HG03175 (cell line): Measurements from ENCODE around the gene IRX5.

Experiments used
- ATAC-seq: cut with Tn5 transposase; IDR thresholded peaks from one replicate; pipeline ENCODE4 v1.9.1; 2021; ENCODE audit warnings: mild to moderate bottlenecking, moderate library complexity; ENCODE audit not compliant: unreplicated experiment

IRX5 gene

GRCh38 chr16:54944002-54944401 is 13.3 kb downstream of the IRX5 start:
- ATAC-seq: no peak

GRCh38 chr16:54945063-54945462 is 14.4 kb downstream of the IRX5 start:
- no peak for ATAC-seq

GRCh38 chr16:54946909-54947308 is 16.2 kb downstream of the IRX5 start:
- ATAC-seq: no peak

- ATAC-seq: no peak
Observed at GRCh38 chr16:54947616-54948015, 17.0 kb downstream of the IRX5 start.

- no peak for ATAC-seq
Observed at GRCh38 chr16:54952195-54952594, 21.5 kb downstream of the IRX5 start.

GRCh38 chr16:54953461-54953860 is 22.8 kb downstream of the IRX5 start:
- no peak for ATAC-seq

- no peak for ATAC-seq
Observed at GRCh38 chr16:54954220-54954619, 23.6 kb downstream of the IRX5 start.

GRCh38 chr16:54955757-54956156 is 25.1 kb downstream of the IRX5 start:
- ATAC-seq: no peak

GRCh38 chr16:54957403-54958166 is 26.9 kb downstream of the IRX5 start:
- no peak for ATAC-seq

GRCh38 chr16:54962045-54962444 is 31.4 kb downstream of the IRX5 start:
- no peak for ATAC-seq

GRCh38 chr16:54964239-54964638 is 33.6 kb downstream of the IRX5 start:
- ATAC-seq: no peak

- no peak for ATAC-seq
Observed at GRCh38 chr16:54965464-54965863, 34.8 kb downstream of the IRX5 start.

GRCh38 chr16:54968011-54968410 is 37.3 kb downstream of the IRX5 start:
- ATAC-seq: no peak

GRCh38 chr16:54968784-54969183 is 38.1 kb downstream of the IRX5 start:
- no peak for ATAC-seq

GRCh38 chr16:54970016-54970415 is 39.4 kb downstream of the IRX5 start:
- ATAC-seq: no peak

GRCh38 chr16:54974367-54974766 is 43.7 kb downstream of the IRX5 start:
- ATAC-seq: no peak

- no peak for ATAC-seq
Observed at GRCh38 chr16:54976651-54977200, 46.1 kb downstream of the IRX5 start.

- ATAC-seq: no peak
Observed at GRCh38 chr16:54977211-54977610, 46.5 kb downstream of the IRX5 start.

GRCh38 chr16:54980821-54981220 is 50.2 kb downstream of the IRX5 start:
- no peak for ATAC-seq
